Mammary epithelial cell (primary cell): Measurements from ENCODE around the gene BCAS3.

ENCODE experiments used
- CTCF ChIP-seq, 2 donors: IDR thresholded peaks in 1 of 2; conservative IDR thresholded peaks in 1 of 2; 2 replicates each; pipeline ENCODE4 v1.5.1; 2011 to 2012; ENCODE audit warnings: inconsistent platforms in 2 of 2, low read length in 2 of 2, mild to moderate bottlenecking in 2 of 2, control low read depth in 1 of 2, low read depth in 1 of 2; ENCODE audit not compliant: insufficient read depth in 1 of 2; ENCODE audit errors: extremely low read depth in 1 of 2
- EZH2 ChIP-seq: IDR thresholded peaks from 2 replicates; pipeline ENCODE4 v1.6.1; 2012; ENCODE audit warnings: low read length, inconsistent platforms, borderline replicate concordance

- TF ChIP-seq CTCF (conservative IDR thresholded peaks at IDR 0.05 in 1 of 2, IDR thresholded peaks at IDR 0.05 in 1 of 2; ENCODE audit: extremely low read depth in 1 of 2, insufficient read depth in 1 of 2, low read depth in 1 of 2, low read length in 2 of 2) (no peak), EZH2 (no peak)
These were observed 482.6 kb downstream of the BCAS3 start for GRCh38 chr17:61160204-61160603.
